NK-92 treated with Interleukin-12 subunit alpha and Interleukin-12 subunit beta, amount 100 ng/mL, for 24 hours (cell line): ENCODE data around the gene ATXN7L2.

Experiments used
- DNase-seq: peaks from one replicate; lab custom pipeline; 2025; lab: John Stamatoyannopoulos, UW

ATXN7L2 gene

DNA sequence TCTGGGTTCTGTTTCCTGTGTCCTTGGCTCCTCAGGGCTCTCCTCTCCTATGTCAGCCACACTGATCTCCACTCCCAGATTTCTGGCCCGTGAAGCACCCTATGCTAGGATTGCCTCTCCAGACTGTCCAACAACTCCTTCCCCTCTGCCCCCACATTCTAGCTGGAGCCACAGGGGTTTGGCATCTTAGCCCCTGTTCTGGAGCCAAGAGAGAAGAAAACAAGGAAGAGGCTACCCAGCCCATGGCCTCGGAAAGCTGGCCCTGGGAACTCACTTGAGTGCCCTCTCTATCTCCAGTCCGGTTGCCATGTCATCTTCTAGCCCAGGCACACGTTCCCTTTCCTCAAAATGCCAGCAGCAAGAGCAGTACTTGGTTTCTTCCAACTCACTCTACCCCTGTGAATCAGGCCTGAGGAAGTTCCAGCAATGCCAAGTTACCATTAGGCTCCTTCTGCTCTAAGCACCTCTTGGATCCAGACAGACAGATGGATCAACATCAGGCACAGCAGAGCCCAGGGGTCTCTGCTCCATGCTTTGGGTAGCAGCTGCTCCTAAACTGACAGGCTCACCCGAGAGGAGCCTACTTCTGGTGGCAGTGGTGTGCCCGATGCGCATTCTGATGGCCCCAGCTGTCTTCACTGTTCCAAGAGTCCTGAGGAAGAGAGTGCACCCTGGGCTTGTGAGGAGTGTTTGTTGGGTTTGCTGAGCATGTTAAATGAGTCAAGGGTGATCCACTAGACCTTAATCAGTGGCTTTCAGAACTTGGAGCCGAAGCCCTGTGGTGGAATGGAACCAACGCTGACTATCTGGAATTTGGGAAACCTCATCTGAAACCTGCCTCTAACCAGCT is 44.4 kb downstream of the ATXN7L2 start:
- DNase-seq = no peak

DNA sequence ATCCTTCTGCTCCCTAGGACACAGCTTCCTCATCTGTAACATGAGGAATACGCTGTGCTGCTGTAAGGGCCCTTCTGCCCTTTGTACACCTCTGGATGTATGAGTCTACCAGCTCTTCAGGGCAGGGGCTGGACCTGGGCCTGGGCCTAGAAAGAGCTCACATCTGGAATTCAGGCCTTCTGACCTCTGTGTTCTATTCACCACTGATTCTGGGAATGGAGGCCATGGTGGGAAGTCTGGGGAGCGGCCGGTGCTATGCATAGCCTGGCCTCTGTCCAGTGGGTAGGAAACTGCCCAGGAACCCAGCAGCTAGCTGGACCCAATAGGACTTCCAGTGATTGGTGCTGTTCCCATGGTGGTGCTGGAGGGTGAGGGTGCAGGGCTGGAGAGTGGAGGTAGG is 45.0 kb downstream of the ATXN7L2 start:
- DNase-seq = no peak

- DNase-seq = no peak
Measured at GRCh38 chr1:109529881-109530456, 46.3 kb downstream of the ATXN7L2 start.

DNA sequence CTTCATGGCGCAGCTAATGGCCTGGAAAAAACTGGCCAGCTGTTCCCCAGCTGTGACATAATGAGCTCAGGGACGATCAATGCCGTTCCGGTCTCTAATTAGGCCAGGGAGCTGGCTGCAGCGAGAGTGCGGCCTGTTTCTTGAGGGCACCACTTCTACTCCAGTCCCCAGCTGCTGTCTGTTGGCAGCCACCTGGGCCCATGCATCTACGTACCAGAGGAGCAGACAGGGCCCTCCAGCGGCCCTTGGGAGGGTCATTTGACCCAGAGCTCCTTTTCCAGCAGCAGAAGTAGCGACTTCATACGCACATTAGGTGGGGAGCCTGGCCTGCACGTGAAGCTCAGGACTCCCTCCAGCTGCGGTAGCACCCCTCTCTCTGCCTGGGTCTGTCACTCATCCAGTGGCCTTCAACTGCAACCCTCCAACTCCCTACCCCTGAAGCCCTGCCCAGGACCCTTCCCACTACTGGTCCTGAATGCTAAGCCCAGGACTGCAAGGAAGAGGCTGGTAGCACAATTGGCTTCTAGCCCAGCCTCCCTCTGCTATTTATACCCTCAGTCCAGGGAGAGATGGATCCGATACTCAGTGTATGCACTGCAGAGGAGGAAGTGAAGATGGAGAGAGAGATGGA is 46.9 kb downstream of the ATXN7L2 start:
- no peak for DNase-seq

DNA sequence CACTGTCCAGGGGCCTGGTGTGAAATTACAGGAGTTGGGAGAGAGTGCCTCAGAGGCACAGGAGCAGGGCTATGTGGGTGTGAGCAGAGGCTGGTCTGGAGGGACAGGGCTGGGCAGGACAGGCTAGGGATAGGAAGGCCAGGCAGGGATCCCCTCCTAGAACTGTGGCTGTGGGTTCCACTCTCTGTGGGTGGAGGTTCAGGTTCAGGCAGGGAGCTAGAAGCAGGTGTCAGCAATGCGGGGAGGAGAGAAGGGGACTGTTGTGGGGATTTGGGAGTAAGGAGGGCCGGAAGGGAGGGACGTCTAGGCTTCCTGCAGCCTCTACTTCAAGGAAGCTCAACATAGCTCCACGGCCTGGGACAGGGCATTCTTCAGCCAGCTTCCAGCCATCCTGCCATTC is 47.7 kb downstream of the ATXN7L2 start:
- DNase-seq = no peak

DNA sequence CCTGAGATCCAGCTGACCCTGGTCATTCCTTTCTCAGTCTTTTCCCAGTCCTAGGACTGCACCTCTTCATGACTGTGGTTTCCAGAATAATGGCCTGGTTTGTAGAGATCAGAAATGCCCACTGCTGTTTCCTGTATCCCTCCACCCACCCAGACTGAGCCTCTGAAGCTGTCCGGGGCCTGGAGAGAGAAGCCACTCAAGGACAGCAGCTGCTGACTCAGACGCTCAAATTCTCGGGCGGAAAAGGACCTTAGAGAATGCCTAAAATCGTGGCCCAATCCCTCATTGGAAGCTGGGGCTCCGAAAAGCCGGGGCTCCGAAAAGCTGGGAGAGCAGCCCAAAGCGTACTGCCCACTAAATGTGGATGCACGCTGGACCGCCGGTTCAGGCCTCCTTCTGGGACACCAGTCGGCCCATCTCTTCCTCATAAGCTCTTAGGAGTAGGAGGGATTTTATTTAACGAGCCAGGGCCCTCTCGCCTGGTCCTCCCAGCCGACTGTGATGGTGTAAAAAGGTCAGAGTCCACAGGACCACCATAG is 48.2 kb downstream of the ATXN7L2 start:
- no peak for DNase-seq

DNA sequence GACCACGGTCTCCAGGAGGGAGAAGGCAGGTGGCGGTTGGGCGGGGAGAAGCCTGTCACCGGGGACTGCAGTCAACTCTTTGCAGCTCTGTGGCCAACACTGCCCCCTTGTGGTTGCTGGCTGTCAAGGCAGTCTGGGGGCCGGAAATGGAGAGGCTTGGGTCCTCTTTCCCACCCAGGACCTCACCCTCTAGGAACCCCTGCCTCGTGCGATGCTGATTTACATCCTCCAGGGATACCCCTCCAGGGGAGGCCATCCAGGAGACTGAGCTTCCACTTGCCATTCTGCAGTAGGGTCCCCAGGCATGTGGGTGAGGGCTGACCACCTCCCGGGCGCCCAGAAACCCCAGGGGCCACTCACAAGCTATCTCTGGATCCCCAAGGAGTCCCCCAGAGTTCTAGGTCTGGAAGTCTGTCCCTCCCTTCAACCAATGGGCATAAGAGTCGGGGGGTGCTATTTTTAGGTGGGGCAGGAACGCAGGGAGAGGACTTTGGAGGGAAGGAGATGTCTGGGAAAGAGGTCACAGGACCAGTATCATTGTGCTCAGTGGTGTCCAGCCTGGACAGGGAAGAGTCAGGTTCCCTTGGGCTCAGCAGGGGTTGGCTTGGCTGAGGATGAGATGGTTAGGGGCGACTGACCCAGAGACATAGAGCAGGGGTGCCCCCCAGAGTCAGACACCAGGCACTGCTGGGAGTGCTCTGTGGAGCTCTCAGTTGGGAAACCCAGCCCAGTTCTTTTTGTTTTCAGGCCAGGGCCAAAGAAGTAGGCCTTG is 48.8 kb downstream of the ATXN7L2 start:
- peak; percentile 63 for DNase-seq

DNA sequence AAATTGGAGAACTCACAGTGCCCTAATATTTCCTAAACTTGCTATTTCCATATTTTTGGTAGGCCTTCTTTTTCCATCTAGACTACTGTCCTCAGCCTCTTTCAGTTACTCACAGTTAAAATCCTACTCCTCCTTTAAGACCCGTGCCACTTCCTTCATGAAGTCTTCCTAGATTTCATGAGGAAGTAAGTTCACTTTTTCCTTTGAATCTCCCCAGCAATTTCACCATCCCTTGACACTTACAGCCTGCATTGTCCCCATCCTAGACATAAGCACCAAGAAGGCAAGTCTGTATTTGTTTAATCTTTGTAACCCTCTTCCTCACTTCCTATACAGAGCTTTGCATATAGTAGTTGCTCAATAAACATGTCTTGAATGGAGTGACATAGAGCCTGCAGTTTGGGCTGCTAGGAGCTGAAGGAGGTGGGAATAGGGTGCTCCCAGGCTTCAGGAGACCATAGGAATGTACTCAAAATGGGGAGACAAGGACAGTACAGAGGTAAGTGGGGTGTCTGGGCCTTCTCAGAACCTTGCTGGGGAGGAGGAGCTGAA is 50.7 kb downstream of the ATXN7L2 start:
- DNase-seq = no peak

GRCh38 chr1:109535481-109535880 is 51.8 kb downstream of the ATXN7L2 start:
- no peak for DNase-seq

GRCh38 chr1:109535971-109536491 is 52.3 kb downstream of the ATXN7L2 start:
- DNase-seq = no peak

GRCh38 chr1:109537450-109538178 is 53.9 kb downstream of the ATXN7L2 start:
- no peak for DNase-seq

DNA sequence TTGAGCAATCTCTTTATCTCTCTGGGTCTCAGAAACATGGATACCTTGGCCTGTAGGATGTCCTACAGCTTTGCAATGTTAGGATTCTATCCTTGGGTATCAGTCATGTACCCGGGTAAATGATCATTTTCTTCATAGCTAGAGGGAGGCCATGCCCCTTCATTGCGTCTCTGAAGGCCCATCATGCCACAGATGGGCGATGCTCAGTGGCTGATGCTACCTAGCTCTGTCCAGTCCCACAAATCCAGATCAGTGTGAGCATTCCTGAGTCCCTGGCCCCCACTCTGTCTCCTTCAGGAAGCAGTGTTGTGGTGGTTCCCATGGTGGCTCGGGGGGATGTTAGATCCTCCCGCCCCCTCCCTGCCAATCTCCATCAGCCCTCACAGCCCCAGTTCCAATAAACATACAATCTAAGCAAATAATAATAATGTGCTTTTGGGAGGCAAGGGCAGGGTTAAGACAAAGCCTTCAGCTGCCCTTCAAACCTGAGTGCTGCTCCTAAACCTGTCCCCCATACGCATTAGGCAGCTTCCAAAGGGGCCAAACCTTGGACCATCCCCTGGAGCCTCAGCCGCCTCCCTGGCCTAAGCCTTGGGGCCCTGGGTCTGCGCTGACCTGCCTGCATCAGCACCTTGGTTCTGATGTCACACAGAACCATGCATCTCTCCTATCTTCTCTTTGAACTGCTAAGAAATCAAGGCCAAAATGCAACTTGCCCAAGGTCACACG is 55.3 kb downstream of the ATXN7L2 start:
- no peak for DNase-seq

DNA sequence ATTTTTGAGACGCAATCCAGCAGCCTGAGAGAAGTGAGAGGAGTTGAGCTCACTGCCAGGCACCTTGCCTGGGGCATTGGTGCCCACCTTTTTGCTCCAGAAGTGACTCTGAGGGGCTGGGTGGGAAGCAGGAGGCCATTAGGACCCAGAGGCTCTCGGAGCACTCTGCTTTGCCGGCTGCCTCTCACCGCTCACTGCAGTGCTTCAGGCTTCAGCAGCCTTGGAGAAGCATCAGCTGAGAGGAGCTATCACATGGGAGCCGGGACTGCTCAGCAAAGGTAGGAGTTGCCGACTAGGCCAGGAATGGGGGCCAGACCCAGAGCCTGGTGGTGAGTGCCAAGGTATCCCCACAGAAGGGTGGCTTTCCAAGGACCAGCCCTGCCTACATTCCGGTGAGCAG is 56.0 kb downstream of the ATXN7L2 start, which contains the start of gene GPR61:
Gene GPR61 (plus strand): TSS at position 197 of the 400 bp plus-strand sequence. CDS start 3,151 bp downstream, outside the sequence.
- DNase-seq = no peak

DNA sequence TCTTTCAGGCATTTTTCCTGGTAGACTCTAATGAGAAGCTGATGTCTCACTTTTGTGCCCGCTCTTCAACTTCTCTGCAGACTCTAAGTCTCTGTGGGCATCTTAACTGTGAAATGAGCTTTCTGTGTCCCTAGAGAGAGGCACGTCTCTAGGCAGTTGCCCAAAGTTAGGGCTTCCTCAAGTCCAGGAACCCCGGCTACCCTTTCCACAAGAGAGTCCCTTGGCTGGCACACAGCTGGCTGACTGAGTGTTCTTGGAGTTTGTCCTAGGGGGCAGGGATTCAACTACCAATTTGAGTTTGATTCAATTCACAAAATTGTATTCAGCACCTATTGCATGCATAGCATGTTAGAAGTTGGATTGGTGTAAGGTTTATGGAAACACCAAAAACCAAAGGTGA is 57.4 kb downstream of the ATXN7L2 start:
- no peak for DNase-seq
